Activated CD4-positive, CD25-positive, alpha-beta regulatory T cell treated with anti-CD3 and anti-CD28 coated beads, Interleukin-2, amount 50 U/mL, for 24 hours (primary cell): ENCODE measurements around the gene ITGA3.

Experiments used
- ATAC-seq, 2 donors: fragments of 150-1000 bp; cut with Tn5 transposase; one replicate each; pipeline ENCODE4 v1.10.0; 2021; ENCODE audit warnings: mild to moderate bottlenecking in 1 of 2, moderate library complexity in 1 of 2

ITGA3 gene

DNA sequence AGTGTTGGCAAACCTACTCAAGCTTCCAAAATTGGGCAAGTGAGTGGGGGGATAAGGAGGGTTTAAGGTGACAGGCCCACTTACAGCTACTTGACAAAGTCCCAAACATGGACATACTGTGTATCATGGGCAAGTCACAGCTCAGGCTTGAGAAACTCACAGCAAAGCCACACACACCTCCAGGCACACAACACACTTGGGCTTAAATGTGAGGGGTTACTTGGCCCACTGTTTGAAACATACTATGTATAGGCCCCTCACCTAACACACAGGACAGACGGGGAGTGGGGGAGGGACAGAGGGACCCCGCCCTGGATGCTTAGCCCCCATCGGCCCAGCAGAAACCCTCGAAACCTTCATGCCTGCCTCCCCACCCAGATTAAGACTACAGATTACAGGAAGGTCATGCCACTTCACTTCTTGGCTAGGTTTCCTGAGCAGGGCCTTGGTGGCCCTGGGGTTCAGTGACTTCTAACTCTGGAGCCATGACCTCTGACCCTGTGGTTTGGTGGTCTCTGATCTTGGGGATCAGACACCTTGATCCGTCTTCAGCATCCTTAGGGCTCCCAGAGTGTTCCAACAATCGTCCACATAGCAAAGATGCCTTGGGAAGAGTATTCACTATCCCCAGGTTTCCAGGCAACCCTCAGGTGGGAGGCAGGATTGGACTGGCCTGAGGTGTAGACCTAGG is 76.3 kb downstream of the ITGA3 start:
- ATAC-seq = no peak

GRCh38 chr17:50133028-50133768 is 77.3 kb downstream of the ITGA3 start:
- no peak for ATAC-seq

GRCh38 chr17:50133769-50134099 is 77.8 kb downstream of the ITGA3 start:
- no peak for ATAC-seq

DNA sequence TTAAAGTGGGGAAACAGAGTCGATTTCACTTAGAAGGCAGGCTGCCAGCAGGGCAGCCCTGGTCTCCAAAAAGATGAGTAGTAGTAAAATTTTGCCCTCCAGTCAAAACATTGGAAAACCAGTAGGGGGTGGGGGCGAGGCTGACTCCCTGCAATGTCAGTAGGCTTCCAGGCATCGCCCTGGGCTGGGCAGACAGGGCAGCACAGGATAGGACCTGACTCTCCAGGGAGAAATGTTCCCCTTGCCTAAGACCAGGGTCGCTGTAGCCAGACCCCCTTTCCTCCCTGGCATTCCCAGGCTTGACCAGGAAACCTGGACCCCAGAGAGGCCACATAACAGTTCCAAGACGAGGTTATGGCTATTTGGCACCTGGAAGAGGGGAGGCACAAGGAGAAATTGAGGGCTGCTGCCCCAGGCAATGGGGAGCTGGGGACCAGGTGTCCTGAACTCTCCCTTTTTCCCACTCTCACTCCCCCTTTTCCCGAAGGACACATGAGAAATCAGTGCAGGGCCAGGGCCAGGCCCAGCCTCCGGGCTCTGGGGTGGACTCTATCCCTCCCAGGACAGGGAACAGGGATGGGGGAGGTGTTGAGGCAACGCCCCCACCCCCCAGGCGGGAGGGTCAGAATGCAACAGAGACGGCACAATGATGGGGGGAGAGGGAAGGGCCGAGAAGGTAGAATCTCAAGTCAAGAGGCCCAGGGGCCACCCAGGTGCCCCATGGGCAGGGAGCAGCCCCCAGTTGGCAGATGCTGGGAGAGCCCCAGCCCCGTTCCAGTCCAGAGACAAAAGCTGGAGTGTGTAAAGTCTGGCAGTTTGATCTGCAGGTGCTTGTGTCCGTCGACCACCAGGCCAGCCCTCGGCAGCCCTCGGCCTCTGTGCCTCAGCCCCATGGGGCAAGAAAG is 78.5 kb downstream of the ITGA3 start:
- ATAC-seq = no peak

DNA sequence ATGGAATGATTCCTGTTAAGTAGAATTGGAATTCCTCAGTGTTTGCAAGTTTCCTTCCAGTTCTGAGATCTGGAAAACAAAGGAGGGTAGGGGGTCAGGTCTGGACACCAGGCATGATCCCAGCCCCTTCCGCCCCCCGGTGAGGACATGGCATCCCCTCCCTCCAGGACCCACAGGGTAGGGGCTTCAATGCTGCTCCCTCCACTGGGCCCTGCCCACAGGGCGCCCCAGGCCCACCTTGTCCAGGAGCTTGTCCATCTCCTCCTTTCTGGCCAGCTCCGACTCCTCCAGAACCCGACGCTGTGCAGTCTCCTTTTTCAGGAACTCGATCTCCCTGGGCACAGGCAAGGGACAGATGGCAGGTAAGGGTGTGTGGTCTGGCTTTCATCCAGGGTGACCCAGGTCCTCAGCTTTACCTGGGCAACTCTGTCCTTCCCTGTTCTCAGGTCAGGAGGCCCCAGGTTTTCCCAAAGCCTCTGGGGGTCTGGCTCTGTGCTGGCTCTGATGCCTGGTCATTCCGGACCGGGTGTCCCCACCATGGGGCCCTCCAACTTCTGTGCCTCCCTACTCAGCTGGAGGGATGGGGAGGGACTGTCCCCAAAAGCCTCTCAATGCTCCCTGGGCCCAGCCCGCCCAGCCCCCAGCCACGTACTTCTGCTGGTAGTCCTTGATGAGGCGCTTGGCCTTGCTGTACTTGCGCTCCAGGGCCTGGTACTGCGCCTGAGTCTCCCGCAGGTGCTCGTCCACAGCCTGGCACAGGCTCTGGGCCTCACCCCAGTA is 79.6 kb downstream of the ITGA3 start:
- no peak for ATAC-seq

- ATAC-seq = no peak
These were observed 80.3 kb downstream of the ITGA3 start for GRCh38 chr17:50136096-50136687.

DNA sequence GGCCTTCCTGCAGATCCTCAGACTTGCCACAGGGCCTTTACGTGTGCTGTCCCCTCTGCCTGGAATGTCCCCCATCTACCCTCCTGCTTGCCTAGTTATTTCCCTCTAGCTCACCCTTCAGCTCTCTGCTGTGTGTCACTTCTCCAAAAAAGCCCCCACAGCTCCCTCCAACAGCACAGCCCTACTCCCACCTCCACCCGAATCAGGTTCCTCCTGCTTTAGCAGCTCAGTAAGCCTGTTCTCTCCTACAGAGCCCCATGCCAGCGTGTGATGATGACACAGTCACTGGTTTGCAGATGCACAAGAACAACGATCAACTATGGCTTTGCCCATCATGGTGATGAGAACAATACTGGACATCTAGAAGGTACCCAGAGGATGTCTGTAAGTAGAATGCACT is 81.1 kb downstream of the ITGA3 start:
- ATAC-seq = no peak

DNA sequence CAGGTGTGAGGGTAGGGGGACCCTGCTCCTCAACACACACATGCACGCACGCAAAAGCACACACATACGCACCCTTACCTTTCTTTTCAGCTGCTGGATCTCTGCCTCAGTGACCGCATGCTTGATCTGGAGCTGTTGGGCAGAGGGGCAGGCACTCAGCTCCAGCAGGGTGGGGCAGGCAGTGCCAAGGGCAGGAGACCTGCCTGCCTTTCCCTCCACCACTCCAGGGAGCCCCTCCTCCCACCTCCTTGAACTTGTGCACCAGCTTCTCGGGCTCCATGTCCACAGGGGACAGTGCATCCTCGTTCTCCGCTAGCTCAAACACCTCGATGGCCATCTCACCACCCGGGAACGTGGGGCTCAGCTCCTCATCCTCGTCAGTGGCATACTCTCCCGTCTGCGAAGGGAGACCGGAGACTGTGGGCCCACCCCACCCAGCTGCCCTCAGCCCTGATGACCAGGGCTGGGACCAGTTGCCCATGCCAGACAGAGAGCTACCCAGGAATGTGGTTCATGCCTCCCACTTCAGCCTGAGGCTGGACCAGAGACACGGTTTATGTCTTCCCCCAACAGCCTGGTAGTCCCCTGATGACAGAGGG is 83.4 kb downstream of the ITGA3 start:
- ATAC-seq = no peak
